ENCODE results near the gene IL16.
A peak's percentile ranks its signal among the peaks of the same experiment; 100 is the strongest.

Gene IL16

GRCh38 chr15:81278306-81279029 lies 81.8 kb downstream of the IL16 start:
- no peak for DNase-seq

- DNase-seq, result no peak
Observed at GRCh38 chr15:81279621-81280485, 83.2 kb downstream of the IL16 start.

GRCh38 chr15:81280696-81281455 lies 84.2 kb downstream of the IL16 start:
- DNase-seq, result no peak

- no peak for DNase-seq
Observed at GRCh38 chr15:81281456-81281735, 84.7 kb downstream of the IL16 start.

GRCh38 chr15:81281766-81282605 lies 85.3 kb downstream of the IL16 start:
- DNase-seq, result no peak

GRCh38 chr15:81282606-81282895 lies 85.9 kb downstream of the IL16 start:
- DNase-seq, result no peak

- no peak for DNase-seq
Observed at GRCh38 chr15:81282911-81283310, 86.2 kb downstream of the IL16 start.

- DNase-seq, result no peak
Observed at GRCh38 chr15:81284256-81285031, 87.8 kb downstream of the IL16 start.

- DNase-seq, result no peak
Observed at GRCh38 chr15:81285461-81285860, 88.8 kb downstream of the IL16 start.

- no peak for DNase-seq
Observed at GRCh38 chr15:81286621-81287121, 90.0 kb downstream of the IL16 start.

GRCh38 chr15:81288040-81288439 lies 91.4 kb downstream of the IL16 start:
- DNase-seq, result no peak

GRCh38 chr15:81288616-81289015 lies 91.9 kb downstream of the IL16 start:
- DNase-seq, result no peak

GRCh38 chr15:81289910-81290309 lies 93.2 kb downstream of the IL16 start:
- DNase-seq, result no peak

- DNase-seq, result no peak
Observed at GRCh38 chr15:81291916-81292522, 95.3 kb downstream of the IL16 start.

GRCh38 chr15:81292523-81293001 lies 95.9 kb downstream of the IL16 start:
- peak; percentile 69 for DNase-seq

- DNase-seq, result peak; percentile 85
Observed at GRCh38 chr15:81293728-81294515, 97.2 kb downstream of the IL16 start.

GRCh38 chr15:81294516-81294880 lies 97.8 kb downstream of the IL16 start:
- DNase-seq, result peak; percentile 48

- DNase-seq, result no peak
Observed at GRCh38 chr15:81295486-81296121, 98.9 kb downstream of the IL16 start.

GRCh38 chr15:81296186-81296585 lies 99.5 kb downstream of the IL16 start:
- DNase-seq, result no peak

- DNase-seq, result peak; percentile 80
Observed at GRCh38 chr15:81296673-81297072, 100.0 kb downstream of the IL16 start.
